ENCODE measurements around the gene HMCN1. TPM values are rescaled to one million over a fixed set of nuclear protein-coding genes. Genes with fewer than 3 reads are reported as not detected.

The HMCN1 gene
- total RNA-seq, 6 experiments from 2014 or later = 4.7 to 7.5 (median 5.7) TPM

DNA sequence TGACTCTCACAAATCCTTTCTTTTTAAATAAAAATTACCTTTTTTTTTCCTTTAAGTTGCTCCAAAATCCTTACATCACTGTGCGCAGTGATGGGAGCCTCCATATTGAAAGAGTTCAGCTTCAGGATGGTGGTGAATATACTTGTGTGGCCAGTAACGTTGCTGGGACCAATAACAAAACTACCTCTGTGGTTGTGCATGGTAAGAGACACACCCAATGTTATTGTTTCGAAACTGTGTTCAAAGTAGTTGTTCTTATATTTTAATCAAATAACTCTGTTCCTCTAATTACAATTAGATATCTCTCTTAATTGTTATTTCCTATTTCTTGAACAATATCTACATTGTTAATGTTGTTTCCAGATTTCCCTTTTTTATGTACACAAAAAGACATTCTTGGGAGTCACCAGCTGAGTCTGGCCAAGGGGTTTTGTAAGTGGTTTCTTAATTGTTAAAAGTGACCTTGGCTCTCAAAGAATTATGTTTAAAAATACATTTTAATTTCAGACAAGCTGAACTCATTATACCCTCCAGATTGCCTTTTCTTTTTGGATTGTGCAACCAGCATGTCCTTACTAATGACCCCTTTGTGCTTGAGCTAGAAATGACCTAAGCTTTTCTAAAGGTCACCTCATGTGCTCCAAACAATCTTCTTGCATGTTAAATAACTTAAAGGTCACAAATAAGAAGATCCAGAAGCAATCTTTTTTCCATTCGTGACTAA lies 250.1 kb downstream of the HMCN1 start:
- WGBS (ENCODE audit: insufficient coverage, low coverage, low lambda C conversion rate, missing lambda C conversion rate) = 71% methylated on average over 4 of the region's 4 CpGs
- intact Hi-C loops (cut with DNase I) = no loop called here
- H3K4me1 ChIP-seq = no peaks in the 10 kb centered on the region
- no peaks in the 10 kb centered on the region for H3K9me3 ChIP-seq
- ATAC-seq = no peak
- no peak overlapping the region for H3K27ac ChIP-seq
- H3K4me3 ChIP-seq = no peak overlapping the region
- H3K27me3 ChIP-seq = no peaks in the 10 kb centered on the region
- TF ChIP-seq, protein P1, sequence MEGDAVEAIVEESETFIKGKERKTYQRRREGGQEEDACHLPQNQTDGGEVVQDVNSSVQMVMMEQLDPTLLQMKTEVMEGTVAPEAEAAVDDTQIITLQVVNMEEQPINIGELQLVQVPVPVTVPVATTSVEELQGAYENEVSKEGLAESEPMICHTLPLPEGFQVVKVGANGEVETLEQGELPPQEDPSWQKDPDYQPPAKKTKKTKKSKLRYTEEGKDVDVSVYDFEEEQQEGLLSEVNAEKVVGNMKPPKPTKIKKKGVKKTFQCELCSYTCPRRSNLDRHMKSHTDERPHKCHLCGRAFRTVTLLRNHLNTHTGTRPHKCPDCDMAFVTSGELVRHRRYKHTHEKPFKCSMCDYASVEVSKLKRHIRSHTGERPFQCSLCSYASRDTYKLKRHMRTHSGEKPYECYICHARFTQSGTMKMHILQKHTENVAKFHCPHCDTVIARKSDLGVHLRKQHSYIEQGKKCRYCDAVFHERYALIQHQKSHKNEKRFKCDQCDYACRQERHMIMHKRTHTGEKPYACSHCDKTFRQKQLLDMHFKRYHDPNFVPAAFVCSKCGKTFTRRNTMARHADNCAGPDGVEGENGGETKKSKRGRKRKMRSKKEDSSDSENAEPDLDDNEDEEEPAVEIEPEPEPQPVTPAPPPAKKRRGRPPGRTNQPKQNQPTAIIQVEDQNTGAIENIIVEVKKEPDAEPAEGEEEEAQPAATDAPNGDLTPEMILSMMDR (IDR thresholded peaks at IDR 0.05) = no peak
- TF ChIP-seq POLR2A (IDR thresholded peaks at IDR 0.05) = no peak
- no peak for DNase-seq
- no peaks in the 10 kb centered on the region for H3K36me3 ChIP-seq

DNA sequence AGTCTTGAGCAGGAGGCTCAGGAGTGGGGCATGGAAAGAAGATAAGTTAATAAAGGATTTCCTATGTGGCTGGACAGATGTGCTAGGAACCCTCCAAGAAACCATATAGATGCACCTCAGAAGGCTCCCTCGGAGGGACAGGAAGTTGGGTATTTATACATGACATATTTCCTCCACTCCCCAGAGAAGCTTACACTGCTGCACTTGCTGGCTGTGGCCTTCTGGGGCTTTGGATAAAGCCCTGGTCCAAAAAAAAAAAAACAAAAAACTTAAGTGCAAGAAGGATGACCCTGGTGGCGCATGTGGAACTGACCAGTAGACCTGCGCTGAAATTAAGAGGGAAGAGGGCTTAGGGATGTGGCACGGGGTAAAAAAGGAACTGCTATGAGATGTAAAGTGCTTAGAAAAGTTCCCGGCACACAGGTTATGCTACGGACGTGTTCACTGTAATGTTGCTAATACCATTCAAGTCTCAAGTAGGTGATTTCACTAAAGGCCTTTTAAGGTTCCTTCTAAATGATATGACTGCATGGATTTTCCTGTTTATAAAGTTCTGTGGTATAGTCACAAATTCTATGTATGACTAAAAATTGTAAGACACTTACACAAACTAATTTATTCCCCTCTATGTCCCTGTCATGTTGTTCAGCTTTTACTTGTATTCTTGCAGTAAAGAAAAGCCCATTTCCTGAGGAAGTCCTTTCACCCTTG lies 253.6 kb downstream of the HMCN1 start:
- Histone ChIP-seq H3K4me1 (no peaks in the 10 kb centered on the region), H3K9me3 (no peaks in the 10 kb centered on the region), H3K27me3 (no peaks in the 10 kb centered on the region), H3K36me3 (no peaks in the 10 kb centered on the region), H3K4me3 (no peak overlapping the region), H3K27ac (no peak overlapping the region)
- DNase-seq = no peak
- WGBS (ENCODE audit: insufficient coverage, low coverage, low lambda C conversion rate, missing lambda C conversion rate) = 65% methylated on average over 6 of the region's 7 CpGs
- ATAC-seq = no peak
- intact Hi-C loops (cut with DNase I) = no loop called here
- TF ChIP-seq, protein P1 (IDR thresholded peaks at IDR 0.05) = no peak
- no peak for TF ChIP-seq POLR2A (IDR thresholded peaks at IDR 0.05)

DNA sequence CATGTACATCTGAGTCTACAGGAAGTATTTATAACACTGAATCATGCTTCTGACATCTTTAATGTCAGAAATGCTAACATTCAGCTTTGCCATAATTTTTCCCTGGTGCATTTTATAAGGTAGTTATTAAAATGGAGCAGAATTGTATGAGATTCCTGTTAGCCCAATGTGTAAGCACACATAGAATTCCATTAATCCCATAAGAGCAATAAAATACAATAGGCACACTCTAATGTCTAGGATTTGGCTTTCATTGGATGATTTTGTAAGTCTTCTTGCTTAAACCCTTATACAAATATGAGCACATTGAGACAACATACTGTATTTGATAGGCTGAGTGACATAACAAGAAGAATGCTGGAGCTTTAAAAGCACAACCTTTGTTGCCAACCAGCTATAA lies 256.4 kb downstream of the HMCN1 start:
- H3K4me3 ChIP-seq = no peak overlapping the region
- no peaks in the 10 kb centered on the region for H3K9me3 ChIP-seq
- intact Hi-C loops (cut with DNase I) = no loop called here
- no peak for TF ChIP-seq POLR2A (IDR thresholded peaks at IDR 0.05)
- TF ChIP-seq, protein P1 (IDR thresholded peaks at IDR 0.05) = no peak
- no peaks in the 10 kb centered on the region for H3K36me3 ChIP-seq
- DNase-seq (no peak), ATAC-seq (no peak)
- no peak overlapping the region for H3K27ac ChIP-seq
- no peaks in the 10 kb centered on the region for H3K27me3 ChIP-seq
- H3K4me1 ChIP-seq = no peaks in the 10 kb centered on the region

DNA sequence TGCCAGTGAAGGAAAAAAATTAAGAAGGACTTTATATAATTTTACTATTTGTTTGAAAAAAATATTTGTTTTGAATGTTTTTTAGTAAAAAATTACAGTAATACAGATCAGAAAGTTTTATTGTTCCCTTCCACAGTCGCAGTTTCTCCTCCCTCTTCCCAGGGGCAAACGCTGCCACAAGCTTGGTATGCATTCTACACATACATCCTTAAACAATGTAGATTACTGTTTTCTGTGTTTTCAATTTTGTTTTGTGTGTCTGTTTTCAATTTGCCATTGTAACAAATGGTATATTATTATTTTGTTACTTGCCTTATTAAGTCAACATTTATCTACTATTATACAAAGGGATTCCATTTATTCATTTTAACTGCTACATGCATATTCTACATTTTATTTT lies 257.1 kb downstream of the HMCN1 start:
- Histone ChIP-seq H3K4me3 (no peak overlapping the region), H3K36me3 (no peaks in the 10 kb centered on the region), H3K27ac (no peak overlapping the region), H3K9me3 (no peaks in the 10 kb centered on the region), H3K27me3 (no peaks in the 10 kb centered on the region), H3K4me1 (no peaks in the 10 kb centered on the region)
- intact Hi-C loops (cut with DNase I) = no loop called here
- DNase-seq (no peak), ATAC-seq (no peak)
- TF ChIP-seq, protein P1 (IDR thresholded peaks at IDR 0.05) = no peak
- TF ChIP-seq POLR2A (IDR thresholded peaks at IDR 0.05) = no peak
- 81% methylated on average over 2 of the region's 2 CpGs for WGBS (ENCODE audit: insufficient coverage, low coverage, low lambda C conversion rate, missing lambda C conversion rate)

Data from right lobe of liver (tissue), 6 donors.